C4-2B (cell line): ENCODE data around the gene FAM118B.

Experiments used
- CTCF ChIP-seq: fragments of 450-650 bp; conservative IDR thresholded peaks from 2 replicates; pipeline ENCODE4 v1.5.1; 2017; ENCODE audit warnings: mild to moderate bottlenecking
- ZFX ChIP-seq: fragments of 450-650 bp; IDR thresholded peaks from 2 replicates; pipeline ENCODE4 v1.6.1; 2017

- TF ChIP-seq CTCF (no peak; the same call in 1 of the 2 replicates), ZFX (peak; percentile 99)
Observed at GRCh38 chr11:126282736-126283591, 71.4 kb downstream of the FAM118B start, which contains the start of gene TIRAP.
